Endothelial cell of umbilical vein (primary cell): ENCODE results near the gene LAMB4. TPM values are rescaled to one million over a fixed set of nuclear protein-coding genes. Genes with fewer than 3 reads are reported as not detected.

ENCODE experiments used
- BruUV-seq: library from RNA; stranded (reverse); fragments of 400-500 nt; replicated peaks from 2 replicates; lab custom pipeline; 2021; lab: Mats Ljungman, UMichigan
- CTCF ChIA-PET: fragments of 300-600, 350-600 bp; sonication (Branson Sonifier 250); formaldehyde crosslinking; loops from one replicate; lab custom pipeline; 2021; ENCODE audit warnings: antibody characterized with exemption, inconsistent platforms; lab: Charles Lee
- POLR2A ChIA-PET: fragments of 300-600, 350-600 bp; sonication (Branson Sonifier 250); formaldehyde crosslinking; loops from one replicate; lab custom pipeline; 2021; ENCODE audit warnings: antibody characterized with exemption, inconsistent platforms; lab: Charles Lee
- DNase-seq: peaks from one replicate; pipeline ENCODE4 v3.0.0-alpha.2; 2011; ENCODE audit warnings: low read depth, low spot score
- FAIRE-seq: peaks from 2 replicates; lab custom pipeline; 2011; peaks lifted over from hg19 to GRCh38; lab: Jason Lieb, UNC
- H2AFZ ChIP-seq: 2 replicates; pipeline ENCODE4 v1.6.0; 2012; ENCODE audit warnings: low read depth, low read length, control low read depth, inconsistent platforms
- H3K27ac ChIP-seq: 2 replicates; pipeline ENCODE4 v1.5.1; 2011; ENCODE audit warnings: low read depth, mild to moderate bottlenecking, control low read depth, low read length, moderate library complexity; ENCODE audit not compliant: insufficient read depth
- H3K27me3 ChIP-seq, 2 experiments: 2 replicates each; pipeline versions ENCODE4 v1.6.0 to v1.6.1; 2011; ENCODE audit warnings: low read length in 2 of 2, mixed read lengths in 1 of 2; ENCODE audit not compliant: control insufficient read depth in 2 of 2, insufficient read depth in 2 of 2
- H3K36me3 ChIP-seq, 2 experiments: 2 replicates in 1 of 2; 3 replicates in 1 of 2; pipeline ENCODE4 v1.5.1; 2011; ENCODE audit warnings: low read length in 2 of 2, mild to moderate bottlenecking in 1 of 2, moderate library complexity in 1 of 2; ENCODE audit not compliant: control insufficient read depth in 2 of 2, insufficient read depth in 2 of 2; ENCODE audit errors: extremely low read depth in 1 of 2
- H3K4me1 ChIP-seq: 3 replicates; pipeline ENCODE4 v1.5.1; 2011; ENCODE audit warnings: mild to moderate bottlenecking, low read length; ENCODE audit not compliant: control insufficient read depth, insufficient read depth; ENCODE audit errors: extremely low read depth
- H3K4me2 ChIP-seq: 2 replicates; pipeline ENCODE4 v1.6.1; 2011; ENCODE audit warnings: low read length, control low read depth, mixed read lengths; ENCODE audit not compliant: insufficient read depth
- H3K4me3 ChIP-seq, 3 experiments: fragments of 200-600 bp in 1 of 3; sonication (generic), shearing (Covaris generic) in 1 of 3; replicated peaks in 1 of 3; 2 replicates each; pipeline ENCODE4 v1.5.1; 2011 to 2016; ENCODE audit warnings: control low read depth in 3 of 3, low read length in 3 of 3, mild to moderate bottlenecking in 2 of 3, inconsistent platforms in 1 of 3, low read depth in 1 of 3, moderate library complexity in 1 of 3; ENCODE audit not compliant: insufficient read depth in 1 of 3
- H3K79me2 ChIP-seq: 2 replicates; pipeline ENCODE4 v1.6.0; 2012; ENCODE audit warnings: low read length, inconsistent platforms; ENCODE audit not compliant: control insufficient read depth, insufficient read depth
- H3K9ac ChIP-seq: replicated peaks from 2 replicates; pipeline ENCODE3; 2011; ENCODE audit warnings: low read length, control low read depth; ENCODE audit not compliant: insufficient read depth; ENCODE audit errors: extremely low read depth
- H3K9me1 ChIP-seq: replicated peaks from 3 replicates; pipeline ENCODE4 v1.6.0; 2011; ENCODE audit warnings: mild to moderate bottlenecking, low read length; ENCODE audit not compliant: control insufficient read depth, insufficient read depth; ENCODE audit errors: extremely low read depth
- H3K9me3 ChIP-seq: replicated peaks from 2 replicates; pipeline ENCODE4 v1.5.1; 2012; ENCODE audit warnings: low read length, inconsistent platforms; ENCODE audit not compliant: control insufficient read depth, insufficient read depth
- H4K20me1 ChIP-seq: replicated peaks from 2 replicates; pipeline ENCODE3; 2011; ENCODE audit warnings: mild to moderate bottlenecking, low read length; ENCODE audit not compliant: control insufficient read depth, insufficient read depth; ENCODE audit errors: extremely low read depth
- CTCF ChIP-seq, 2 donors: IDR thresholded peaks; 1 replicate in 1 of 2; 2 replicates in 1 of 2; pipeline ENCODE4 v1.5.1; 2011; ENCODE audit warnings: low read length in 2 of 2, mild to moderate bottlenecking in 2 of 2, moderate library complexity in 2 of 2, control low read depth in 1 of 2, inconsistent platforms in 1 of 2, low read depth in 1 of 2; ENCODE audit not compliant: insufficient read depth in 1 of 2; ENCODE audit errors: extremely low read depth in 1 of 2
- EZH2 ChIP-seq: IDR thresholded peaks from 2 replicates; pipeline ENCODE4 v1.6.1; 2012; ENCODE audit warnings: borderline replicate concordance, low read depth, mild to moderate bottlenecking, moderate library complexity, low read length, inconsistent platforms; ENCODE audit not compliant: severe bottlenecking
- FOS ChIP-seq: IDR thresholded peaks from 2 replicates; pipeline ENCODE4 v1.6.1; 2011; ENCODE audit warnings: mild to moderate bottlenecking, low read length, moderate library complexity, borderline replicate concordance; ENCODE audit not compliant: insufficient read depth
- GATA2 ChIP-seq: IDR thresholded peaks from 2 replicates; pipeline ENCODE4 v1.7.0; 2011; ENCODE audit warnings: low read depth, mild to moderate bottlenecking, moderate library complexity, mixed read lengths, low read length; ENCODE audit not compliant: insufficient read length, insufficient read depth
- JUN ChIP-seq: IDR thresholded peaks from 2 replicates; pipeline ENCODE4 v1.6.1; 2011; ENCODE audit warnings: borderline replicate concordance, low read depth; ENCODE audit not compliant: insufficient read length, insufficient read depth
- MAX ChIP-seq: IDR thresholded peaks from 2 replicates; pipeline ENCODE4 v1.6.1; 2011; ENCODE audit not compliant: insufficient read depth, insufficient read length
- MYC ChIP-seq: IDR thresholded peaks from one replicate; pipeline ENCODE4 v1.6.1; 2011; ENCODE audit warnings: mild to moderate bottlenecking, low read depth, low read length
- POLR2A ChIP-seq: IDR thresholded peaks from 2 replicates; pipeline ENCODE4 v1.6.1; 2012; ENCODE audit warnings: low read depth, mild to moderate bottlenecking, control low read depth, low read length
- POLR2AphosphoS5 ChIP-seq: IDR thresholded peaks from 2 replicates; pipeline ENCODE4 v1.6.1; 2012; ENCODE audit warnings: low read depth, mild to moderate bottlenecking, control low read depth, low read length, moderate library complexity; ENCODE audit not compliant: insufficient read depth
- dilution Hi-C: fragments of 300-500 bp; cut with MboI; formaldehyde crosslinking; loops from one replicate; pipeline ENCODE4 v1.15.0; 2019; ENCODE audit warnings: low sequenced_read_pairs; ENCODE audit not compliant: extremely low pct_ligation_motif_present
- intact Hi-C: fragments of 100-400 bp; cut with micrococcal nuclease; formaldehyde crosslinking; loops from one replicate; pipeline ENCODE4 v1.10.0; 2022
- polyA plus RNA-seq, 4 experiments: library from polyadenylated mRNA; depleted of rRNA in 3 of 4; stranded (reverse) in 3 of 4; unstranded in 1 of 4; fragments of >200 nt; gene quantifications; 2 replicates each; pipeline versions ENCODE4 v1.2.1 to v1.2.3, GENCODE V29; 2011 to 2012; ENCODE audit warnings: missing spikeins in 1 of 4
- total RNA-seq: library from RNA; stranded (reverse); gene quantifications from 2 replicates; pipeline ENCODE4 v1.2.3, GENCODE V29; 2021

The LAMB4 gene
- total and polyA plus RNA-seq, 2 donors (not counting 3 experiments of a cell fraction or from before 2014, with no cell fraction given), result 0.15 to 0.20 TPM

DNA sequence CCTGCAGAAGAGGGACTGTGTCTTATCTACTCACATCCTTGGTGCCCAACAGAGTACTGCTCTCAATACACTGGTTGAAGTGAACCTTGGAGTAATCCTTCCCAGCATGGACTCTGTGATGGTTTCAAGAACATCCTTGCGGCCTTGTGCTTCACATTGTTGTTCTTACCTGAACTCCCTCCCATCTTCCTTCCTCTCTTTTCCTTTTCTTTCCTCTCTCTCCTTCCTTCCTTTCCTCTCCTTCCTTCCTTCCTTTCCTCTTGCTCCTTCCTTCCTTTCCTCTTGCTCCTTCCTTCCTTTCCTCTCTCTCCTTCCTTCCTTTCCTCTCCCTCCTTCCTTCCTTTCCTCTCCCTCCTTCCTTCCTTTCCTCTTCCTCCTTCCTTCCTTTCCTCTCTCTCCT lies 153.5 kb downstream of the LAMB4 start:
- BruUV-seq, result no TSS peak
- Histone ChIP-seq H3K36me3 (peaks cover 65 to 69% of the 10 kb centered on the region in 2 experiments), H2AFZ (no peak overlapping the region), H4K20me1 (peaks cover 8% of the 10 kb centered on the region), H3K4me1 (peaks cover 40% of the 10 kb centered on the region), H3K27ac (no peak overlapping the region), H3K9me1 (no peaks in the 10 kb centered on the region), H3K4me2 (no peak overlapping the region), H3K9me3 (no peaks in the 10 kb centered on the region), H3K9ac (no peak overlapping the region), H3K4me3 (no peak overlapping the region), H3K79me2 (peaks cover 81% of the 10 kb centered on the region), H3K27me3 (no peaks in the 10 kb centered on the region)
- no peak for FAIRE-seq
- POLR2A ChIA-PET, result no interaction called here
- TF ChIP-seq JUN (no peak), MAX (no peak), MYC (no peak), FOS (no peak), EZH2 (no peak), POLR2A (no peak), POLR2AphosphoS5 (no peak), GATA2 (no peak), CTCF (IDR thresholded peaks at IDR 0.05; ENCODE audit: extremely low read depth in 1 of 2, insufficient read depth in 1 of 2, low read depth in 1 of 2, low read length in 2 of 2) (no peak)
- no peak for DNase-seq
- intact Hi-C loops (no loop called here), dilution Hi-C loops (no loop called here)
- CTCF ChIA-PET, result interaction anchor here (1.2 kb wide), 1 partner anchor 10 kb away, joined by 3 read pairs; no protein-coding TSS in a partner anchor
